ENCODE measurements around the gene FIS1.

DNA sequence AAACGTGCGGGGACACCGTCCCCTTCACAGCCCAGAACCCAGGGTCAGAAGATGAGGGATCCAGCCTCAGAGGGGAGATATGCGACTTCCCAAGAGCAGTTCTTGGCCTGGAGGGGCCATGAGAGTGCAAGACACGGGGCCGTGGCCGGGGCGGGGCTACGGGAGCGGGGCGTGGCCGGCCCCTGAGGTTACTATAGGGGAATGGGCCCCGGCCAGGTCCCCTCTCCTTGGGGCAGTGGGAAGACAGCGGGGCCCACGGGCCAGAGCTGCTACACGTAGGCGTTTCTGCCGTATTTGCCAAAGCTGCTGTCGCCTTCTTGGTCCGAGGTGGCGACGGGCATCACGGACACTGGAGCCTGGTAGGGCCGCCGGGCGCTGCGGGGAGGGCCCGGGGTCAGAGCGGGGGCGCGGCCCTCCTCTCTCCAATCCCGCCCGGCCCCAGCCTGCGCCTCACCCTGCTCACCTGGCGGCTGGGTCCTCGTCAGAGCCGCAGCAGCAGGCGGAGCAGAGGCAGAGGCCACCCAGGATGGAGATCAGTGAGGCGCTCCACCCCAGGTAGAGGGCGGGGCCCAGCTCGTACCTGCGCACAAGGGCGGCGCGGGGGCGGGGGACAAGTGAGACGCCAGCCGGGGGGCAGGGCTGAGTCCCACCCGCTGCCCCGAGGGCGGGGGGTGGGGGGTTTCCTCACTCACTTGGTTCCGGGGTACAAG lies 12.6 kb downstream of the FIS1 start:
- TF ChIP-seq CTCF (IDR thresholded peaks at IDR 0.05) (no peak), POLR2A (IDR thresholded peaks at IDR 0.05) (no peak)
